IMR-90 (cell line): ENCODE measurements around the gene CREB1. TPM values are rescaled to one million over a fixed set of nuclear protein-coding genes. Genes with fewer than 3 reads are reported as not detected.

Experiments used
- ATAC-seq: fragments of 200-7000 bp; cut with Tn5 transposase; 2 replicates; pipeline ENCODE4 v1.9.1; 2020; ENCODE audit warnings: low read depth, mild to moderate bottlenecking, moderate library complexity
- BruUV-seq: library from RNA; stranded (reverse); fragments of 400-500 nt; replicated peaks from 2 replicates; lab custom pipeline; 2021; lab: Mats Ljungman, UMichigan
- CTCF ChIA-PET: fragments of 300-600 bp; formaldehyde crosslinking; extraction: SDS; loops from one replicate; lab custom pipeline; 2021; ENCODE audit warnings: antibody characterized with exemption; lab: Yijun Ruan, JAX
- POLR2A ChIA-PET: fragments of 300-600 bp; sonication (Branson Sonifier 250); formaldehyde crosslinking; loops from one replicate; lab custom pipeline; 2022; ENCODE audit warnings: antibody characterized with exemption; ENCODE audit not compliant: unreplicated experiment; lab: Charles Lee
- DNase-seq: peaks from one replicate; pipeline ENCODE4 v3.0.0; 2013
- H2AFZ ChIP-seq: replicated peaks from 2 replicates; pipeline ENCODE3; 2013; ENCODE audit warnings: low read length, mild to moderate bottlenecking; ENCODE audit not compliant: poor library complexity
- H2AK5ac ChIP-seq: 2 replicates; pipeline ENCODE4 v1.6.1; 2013; ENCODE audit warnings: low read depth, low read length, inconsistent platforms
- H2AK9ac ChIP-seq: replicated peaks from 2 replicates; pipeline ENCODE3; 2013; ENCODE audit warnings: mild to moderate bottlenecking, low read depth, low read length, moderate library complexity; ENCODE audit not compliant: poor library complexity
- H2BK120ac ChIP-seq: 2 replicates; pipeline ENCODE4 v1.6.1; 2013; ENCODE audit warnings: low read depth, low read length, inconsistent platforms
- H2BK15ac ChIP-seq: 3 replicates; pipeline ENCODE4 v1.6.1; 2013; ENCODE audit warnings: low read depth, low read length, inconsistent platforms
- H2BK20ac ChIP-seq: 2 replicates; pipeline ENCODE4 v1.6.1; 2013; ENCODE audit warnings: low read depth, mild to moderate bottlenecking, inconsistent platforms, low read length, moderate library complexity
- H2BK5ac ChIP-seq: 2 replicates; pipeline ENCODE4 v1.6.1; 2013; ENCODE audit warnings: mild to moderate bottlenecking, low read depth, low read length, inconsistent platforms; ENCODE audit not compliant: poor library complexity, severe bottlenecking
- H3K14ac ChIP-seq: replicated peaks from 2 replicates; pipeline ENCODE4 v1.6.1; 2013; ENCODE audit warnings: low read depth, low read length, inconsistent platforms
- H3K18ac ChIP-seq: 2 replicates; pipeline ENCODE4 v1.6.1; 2013; ENCODE audit warnings: low read depth, low read length, control low read depth
- H3K23ac ChIP-seq: 2 replicates; pipeline ENCODE4 v1.6.1; 2013; ENCODE audit warnings: low read depth, low read length, inconsistent platforms
- H3K27ac ChIP-seq: 2 replicates; pipeline ENCODE4 v1.5.1; 2013; ENCODE audit warnings: mild to moderate bottlenecking, control low read depth, low read length; ENCODE audit not compliant: insufficient read depth
- H3K27me3 ChIP-seq: 2 replicates; pipeline ENCODE4 v1.6.1; 2013; ENCODE audit warnings: low read length; ENCODE audit not compliant: control insufficient read depth, insufficient read depth
- H3K36me3 ChIP-seq: 2 replicates; pipeline ENCODE4 v1.6.1; 2013; ENCODE audit warnings: low read length, mixed read lengths; ENCODE audit not compliant: control insufficient read depth, insufficient read depth
- H3K4ac ChIP-seq: 2 replicates; pipeline ENCODE4 v1.6.1; 2013; ENCODE audit warnings: low read depth, low read length, inconsistent platforms
- H3K4me1 ChIP-seq: 2 replicates; pipeline ENCODE4 v1.6.1; 2013; ENCODE audit warnings: low read length, mixed read lengths; ENCODE audit not compliant: control insufficient read depth, insufficient read depth
- H3K4me2 ChIP-seq: 2 replicates; pipeline ENCODE4 v1.6.1; 2013; ENCODE audit warnings: low read depth, mild to moderate bottlenecking, control low read depth, low read length, moderate library complexity
- H3K4me3 ChIP-seq: 2 replicates; pipeline ENCODE4 v1.5.1; 2013; ENCODE audit warnings: low read depth, mild to moderate bottlenecking, control low read depth, low read length, moderate library complexity; ENCODE audit not compliant: insufficient read depth
- H3K56ac ChIP-seq: 2 replicates; pipeline ENCODE4 v1.6.1; 2013; ENCODE audit warnings: low read length, inconsistent platforms; ENCODE audit not compliant: insufficient read depth; ENCODE audit errors: extremely low read depth
- H3K79me1 ChIP-seq, 2 experiments: 2 replicates each; pipeline ENCODE4 v1.6.1; 2013; ENCODE audit warnings: low read length in 2 of 2, inconsistent platforms in 1 of 2, low read depth in 1 of 2
- H3K9ac ChIP-seq: 2 replicates; pipeline ENCODE4 v1.6.1; 2013; ENCODE audit warnings: low read depth, low read length, control low read depth
- H3K9me1 ChIP-seq: 2 replicates; pipeline ENCODE4 v1.6.1; 2013; ENCODE audit warnings: low read length, inconsistent platforms; ENCODE audit not compliant: insufficient read depth
- H3K9me3 ChIP-seq: 2 replicates; pipeline ENCODE4 v1.6.1; 2013; ENCODE audit warnings: low read length; ENCODE audit not compliant: control insufficient read depth, insufficient read depth
- H4K20me1 ChIP-seq: 2 replicates; pipeline ENCODE4 v1.6.1; 2013; ENCODE audit warnings: low read length, inconsistent platforms; ENCODE audit not compliant: insufficient read depth
- H4K5ac ChIP-seq: 2 replicates; pipeline ENCODE4 v1.6.1; 2013; ENCODE audit warnings: mild to moderate bottlenecking, low read depth, low read length, control low read depth
- H4K8ac ChIP-seq, 2 experiments: 2 replicates each; pipeline ENCODE4 v1.6.1; 2013; ENCODE audit warnings: low read depth in 2 of 2, low read length in 2 of 2, control low read depth in 1 of 2, inconsistent platforms in 1 of 2
- H4K91ac ChIP-seq: 2 replicates; pipeline ENCODE4 v1.6.1; 2013; ENCODE audit warnings: low read depth, low read length, inconsistent platforms; ENCODE audit not compliant: insufficient read depth
- BHLHE40 ChIP-seq: fragments of 150-350 bp; IDR thresholded peaks from 2 replicates; pipeline ENCODE4 v1.6.1; 2016; ENCODE audit warnings: mild to moderate bottlenecking, low read depth, low read length
- CEBPB ChIP-seq: IDR thresholded peaks from 2 replicates; pipeline ENCODE4 v1.6.1; 2012; ENCODE audit warnings: low read depth, low read length, improper control_type of control experiment
- ELK1 ChIP-seq: fragments of 150-350 bp; IDR thresholded peaks from 2 replicates; pipeline ENCODE4 v1.6.1; 2016; ENCODE audit warnings: low read depth, mild to moderate bottlenecking, low read length, moderate library complexity, borderline replicate concordance
- FOS ChIP-seq: fragments of 150-350 bp; IDR thresholded peaks from 2 replicates; pipeline ENCODE4 v1.6.1; 2016; ENCODE audit warnings: low read depth, low read length
- MAFK ChIP-seq: IDR thresholded peaks from 2 replicates; pipeline ENCODE4 v1.6.1; 2012; ENCODE audit warnings: low read depth, low read length, improper control_type of control experiment
- MAZ ChIP-seq: IDR thresholded peaks from 2 replicates; pipeline ENCODE4 v1.6.1; 2012; ENCODE audit warnings: low read depth, mild to moderate bottlenecking, low read length, improper control_type of control experiment, moderate library complexity, borderline replicate concordance
- MXI1 ChIP-seq: IDR thresholded peaks from 2 replicates; pipeline ENCODE4 v1.6.1; 2012; ENCODE audit warnings: low read depth, mild to moderate bottlenecking, low read length, moderate library complexity, borderline replicate concordance
- NFE2L2 ChIP-seq: fragments of 150-350 bp; IDR thresholded peaks from 2 replicates; pipeline ENCODE4 v1.6.1; 2016; ENCODE audit warnings: low read depth, mild to moderate bottlenecking, low read length
- POLR2A ChIP-seq: IDR thresholded peaks from 2 replicates; pipeline ENCODE4 v1.6.1; 2012; ENCODE audit warnings: mild to moderate bottlenecking, low read depth, low read length
- RAD21 ChIP-seq: IDR thresholded peaks from 2 replicates; pipeline ENCODE4 v1.6.1; 2012; ENCODE audit warnings: low read length, improper control_type of control experiment
- RCOR1 ChIP-seq: IDR thresholded peaks from 2 replicates; pipeline ENCODE4 v1.6.1; 2012; ENCODE audit warnings: mild to moderate bottlenecking, low read length, improper control_type of control experiment; ENCODE audit not compliant: insufficient replicate concordance
- RFX5 ChIP-seq: IDR thresholded peaks from 2 replicates; pipeline ENCODE4 v1.8.0; 2012; ENCODE audit warnings: low read depth, mild to moderate bottlenecking, low read length, moderate library complexity
- SMC3 ChIP-seq: fragments of 150-350 bp; IDR thresholded peaks from 2 replicates; pipeline ENCODE4 v1.6.1; 2016; ENCODE audit warnings: low read depth, mild to moderate bottlenecking, antibody characterized with exemption, low read length, moderate library complexity
- USF2 ChIP-seq: fragments of 150-350 bp; IDR thresholded peaks from 2 replicates; pipeline ENCODE4 v1.6.1; 2017; ENCODE audit warnings: mild to moderate bottlenecking, antibody characterized with exemption, low read length, low read depth
- WGBS, 2 experiments: methylation state at CpG; one replicate each; pipeline versions ENCODE4 v1.1.5 to v1.1.7; 2013; ENCODE audit warnings: missing lambda C conversion rate in 2 of 2; ENCODE audit not compliant: insufficient read length in 1 of 2; ENCODE audit errors: extremely low coverage in 2 of 2; 5-methylcytosine and 5-hydroxymethylcytosine counted together
- dilution Hi-C: fragments of 300-500 bp; cut with HindIII; formaldehyde crosslinking; loops from one replicate; pipeline ENCODE4 v1.14.3; 2018; ENCODE audit warnings: low sequenced_read_pairs; ENCODE audit not compliant: unreplicated experiment
- in situ Hi-C: fragments of 300-500 bp; cut with MboI; formaldehyde crosslinking; loops from 3 replicates; pipeline ENCODE4 v1.14.3; 2019; ENCODE audit warnings: low sequenced_read_pairs, inconsistent platforms, mixed read lengths
- intact Hi-C: fragments of 100-400 bp; cut with micrococcal nuclease; formaldehyde crosslinking; loops from 2 replicates; pipeline ENCODE4 v1.10.0; 2022
- polyA plus RNA-seq, 3 experiments: library from polyadenylated mRNA; depleted of rRNA; stranded (reverse); fragments of >200 nt; gene quantifications; 2 replicates each; pipeline ENCODE4 v1.2.3, GENCODE V29; 2012; ENCODE audit warnings: low replicate concordance in 1 of 3
- total RNA-seq: library from RNA; depleted of rRNA; stranded (reverse); fragments of >200 nt; gene quantifications from 2 replicates; pipeline ENCODE4 v1.2.3, GENCODE V29; 2012
- TF ChIP-seq, protein P1 (sequence below): conservative IDR thresholded peaks from 2 replicates; pipeline ENCODE4 v1.5.1; 2012; ENCODE audit warnings: mild to moderate bottlenecking, low read depth, low read length, improper control_type of control experiment

Gene CREB1
- total and polyA plus RNA-seq, 2 of the 4 experiments (the other 2 are of a cell fraction) = 22.4 to 94.5 TPM

- peak overlapping the region; percentile 31; the same call in 1 of the 2 replicates for H3K23ac ChIP-seq
- H3K9ac ChIP-seq = 0 out of 2 replicates have a peak overlapping the region, but pooled peaks have one; percentile 26
- H3K18ac ChIP-seq = peak overlapping the region; percentile 33
- peak overlapping the region; percentile 35; the same call in 1 of the 2 replicates for H3K14ac ChIP-seq
- BruUV-seq = no TSS peak
- no peak overlapping the region; the same call in 2 of the 3 replicates for H2BK15ac ChIP-seq
- H3K27me3 ChIP-seq = no peaks in the 10 kb centered on the region
- H4K5ac ChIP-seq = peak overlapping the region; percentile 6; the same call in 1 of the 2 replicates
- no peaks in the 10 kb centered on the region for H3K9me3 ChIP-seq
- WGBS, 2 experiments = no CpG with 5 or more reads among the region's 3 CpGs
- no peak overlapping the region for H2AFZ ChIP-seq
- peaks cover 11% of the 10 kb centered on the region for H3K4me1 ChIP-seq
- ATAC-seq (no peak; the same call in 1 of the 2 replicates), DNase-seq (no peak)
- POLR2A ChIA-PET = interaction anchor here (0.8 kb wide), 1 partner anchor 8 kb away, joined by 4 read pairs; no protein-coding TSS in a partner anchor
- peak overlapping the region; percentile 72 for H2BK120ac ChIP-seq
- H2AK5ac ChIP-seq = peak overlapping the region; percentile 27; the same call in 1 of the 2 replicates
- no peaks in the 10 kb centered on the region for H3K79me1 ChIP-seq
- peak overlapping the region; percentile 60 for H2BK20ac ChIP-seq
- CTCF ChIA-PET = interaction anchor here (0.9 to 1.5 kb wide), 3 partner anchors 13 to 25 kb away, joined by 3 to 7 read pairs (median 3); partner anchors contain the start of gene CREB1
- peak overlapping the region; percentile 49; the same call in 1 of the 2 replicates for H3K27ac ChIP-seq
- H3K4me2 ChIP-seq = peak overlapping the region; percentile 25; the same call in 1 of the 2 replicates
- H3K4ac ChIP-seq = peak overlapping the region; percentile 76
- peak overlapping the region; percentile 56; the same call in 1 of the 2 replicates for H4K91ac ChIP-seq
- no peak overlapping the region for H3K56ac ChIP-seq
- no peak overlapping the region for H3K4me3 ChIP-seq
- in situ Hi-C loops = no loop called here
- no peaks in the 10 kb centered on the region for H3K36me3 ChIP-seq
- intact Hi-C loops = no loop called here
- H4K20me1 ChIP-seq = no peaks in the 10 kb centered on the region
- H3K9me1 ChIP-seq = peaks cover 3% of the 10 kb centered on the region; the same call in 1 of the 2 replicates
- H2AK9ac ChIP-seq = no peak overlapping the region
- H4K8ac ChIP-seq = peak overlapping the region; percentile 10 to 29; a peak in 1 of 4 replicates
- dilution Hi-C loops = no loop called here
- peak overlapping the region; percentile 69 for H2BK5ac ChIP-seq
- TF ChIP-seq USF2 (no peak), BHLHE40 (no peak), RAD21 (no peak), MAFK (no peak), SMC3 (no peak), ELK1 (no peak), RFX5 (no peak), CEBPB (no peak), NFE2L2 (no peak), FOS (no peak), RCOR1 (no peak), POLR2A (no peak), MAZ (no peak), MXI1 (no peak)
- TF ChIP-seq, protein P1, sequence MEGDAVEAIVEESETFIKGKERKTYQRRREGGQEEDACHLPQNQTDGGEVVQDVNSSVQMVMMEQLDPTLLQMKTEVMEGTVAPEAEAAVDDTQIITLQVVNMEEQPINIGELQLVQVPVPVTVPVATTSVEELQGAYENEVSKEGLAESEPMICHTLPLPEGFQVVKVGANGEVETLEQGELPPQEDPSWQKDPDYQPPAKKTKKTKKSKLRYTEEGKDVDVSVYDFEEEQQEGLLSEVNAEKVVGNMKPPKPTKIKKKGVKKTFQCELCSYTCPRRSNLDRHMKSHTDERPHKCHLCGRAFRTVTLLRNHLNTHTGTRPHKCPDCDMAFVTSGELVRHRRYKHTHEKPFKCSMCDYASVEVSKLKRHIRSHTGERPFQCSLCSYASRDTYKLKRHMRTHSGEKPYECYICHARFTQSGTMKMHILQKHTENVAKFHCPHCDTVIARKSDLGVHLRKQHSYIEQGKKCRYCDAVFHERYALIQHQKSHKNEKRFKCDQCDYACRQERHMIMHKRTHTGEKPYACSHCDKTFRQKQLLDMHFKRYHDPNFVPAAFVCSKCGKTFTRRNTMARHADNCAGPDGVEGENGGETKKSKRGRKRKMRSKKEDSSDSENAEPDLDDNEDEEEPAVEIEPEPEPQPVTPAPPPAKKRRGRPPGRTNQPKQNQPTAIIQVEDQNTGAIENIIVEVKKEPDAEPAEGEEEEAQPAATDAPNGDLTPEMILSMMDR = no peak
Observed at GRCh38 chr2:207505171-207505570, 24.6 kb upstream of the CREB1 start.
